Stimulated activated naive CD8-positive, alpha-beta T cell treated with anti-CD3 and anti-CD28 coated beads, Interleukin-15, Interleukin-2, amounts not matched to agents 100 ng/mL and 50 ng/mL, for 24 hours (primary cell): ENCODE data around the gene SRSF7.
A peak's percentile ranks its signal among the peaks of the same experiment; 100 is the strongest.
"Not testable (repeated sequence)": the region's sequence is repeated elsewhere in the genome, so short reads cannot be mapped to it uniquely, and the experiment has no call there.

Source experiments
- H3K27ac Mint-ChIP-seq: one replicate; pipeline ENCODE4 v1.8.0; 2021; ENCODE audit warnings: mild to moderate bottlenecking, mixed read lengths
- H3K27me3 Mint-ChIP-seq: one replicate; pipeline ENCODE4 v1.8.0; 2021; ENCODE audit warnings: mixed read lengths
- H3K36me3 Mint-ChIP-seq: one replicate; pipeline ENCODE4 v1.8.0; 2021; ENCODE audit warnings: low read depth, mixed read lengths
- H3K4me1 Mint-ChIP-seq: one replicate; pipeline ENCODE4 v1.8.0; 2021; ENCODE audit warnings: low read depth, mixed read lengths
- H3K4me3 Mint-ChIP-seq: one replicate; pipeline ENCODE4 v1.8.0; 2021; ENCODE audit warnings: mild to moderate bottlenecking, mixed read lengths
- H3K9me3 Mint-ChIP-seq: one replicate; pipeline ENCODE4 v1.8.0; 2021; ENCODE audit warnings: mixed read lengths

SRSF7 gene

DNA sequence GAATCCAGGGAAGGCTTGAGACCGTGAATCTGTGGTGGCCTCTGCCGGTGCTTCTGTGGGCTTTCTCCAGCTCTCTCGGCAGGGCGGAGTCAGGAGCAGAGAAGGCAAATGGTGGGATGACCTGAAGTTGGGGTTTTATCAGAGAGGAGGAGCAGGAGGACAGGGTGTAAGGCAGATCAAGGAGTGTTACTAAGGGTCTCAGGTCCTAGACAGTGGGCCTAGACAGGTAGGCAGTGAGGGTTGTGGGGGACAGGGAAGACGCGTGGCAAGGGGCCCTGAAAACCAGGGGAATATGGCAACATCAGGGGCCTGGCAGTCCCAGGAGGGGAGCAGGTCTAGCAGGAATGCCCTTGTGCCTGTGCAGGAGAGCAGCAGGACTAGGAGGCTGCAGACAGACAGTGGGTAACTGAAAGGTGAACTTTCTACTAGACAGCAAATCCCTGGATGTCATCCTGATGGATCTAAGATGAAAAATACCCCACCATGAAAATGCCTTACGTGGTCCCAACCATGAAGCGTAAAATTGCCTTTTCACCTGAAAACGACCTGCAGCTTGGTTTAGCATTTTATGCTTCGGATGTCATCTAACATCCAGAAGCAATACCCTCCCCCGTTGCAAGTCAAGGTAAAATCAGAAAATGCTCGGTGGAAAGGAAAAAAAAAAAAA, 42.1 kb downstream of the SRSF7 start:
- peaks cover 49% of the 10 kb centered on the region for H3K36me3 Mint-ChIP-seq
- no peaks in the 10 kb centered on the region for H3K27me3 Mint-ChIP-seq
- H3K27ac Mint-ChIP-seq, result peak overlapping the region; percentile 78
- peaks cover 61% of the 10 kb centered on the region for H3K4me1 Mint-ChIP-seq
- peak overlapping the region; percentile 57 for H3K4me3 Mint-ChIP-seq
- peaks cover 5% of the 10 kb centered on the region for H3K9me3 Mint-ChIP-seq

DNA sequence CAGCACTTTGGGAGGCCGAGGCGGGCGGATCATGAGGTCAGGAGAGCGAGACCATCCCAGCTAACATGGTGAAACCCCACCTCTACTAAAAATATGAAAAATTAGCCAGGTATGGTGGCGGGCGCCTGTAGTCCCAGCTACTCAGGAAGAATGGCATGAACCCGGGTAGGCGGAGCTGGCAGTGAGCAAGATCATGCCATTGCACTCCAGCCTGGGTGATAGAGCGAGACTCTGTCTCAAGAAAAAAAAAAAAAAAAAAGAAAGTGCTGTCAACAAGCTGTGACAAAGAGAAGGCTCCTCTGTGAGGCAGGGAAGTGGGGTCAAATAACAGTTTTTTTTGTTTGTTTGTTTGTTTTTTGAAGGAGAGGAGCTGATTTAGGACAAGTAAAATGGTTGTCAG, 42.7 kb downstream of the SRSF7 start:
- H3K9me3 Mint-ChIP-seq, H3K27me3 Mint-ChIP-seq: not testable (repeated sequence)
- Mint-ChIP-seq H3K4me3 (peak overlapping the region; percentile 57), H3K36me3 (peaks cover 48% of the 10 kb centered on the region), H3K27ac (peak overlapping the region; percentile 78), H3K4me1 (peaks cover 57% of the 10 kb centered on the region)

DNA sequence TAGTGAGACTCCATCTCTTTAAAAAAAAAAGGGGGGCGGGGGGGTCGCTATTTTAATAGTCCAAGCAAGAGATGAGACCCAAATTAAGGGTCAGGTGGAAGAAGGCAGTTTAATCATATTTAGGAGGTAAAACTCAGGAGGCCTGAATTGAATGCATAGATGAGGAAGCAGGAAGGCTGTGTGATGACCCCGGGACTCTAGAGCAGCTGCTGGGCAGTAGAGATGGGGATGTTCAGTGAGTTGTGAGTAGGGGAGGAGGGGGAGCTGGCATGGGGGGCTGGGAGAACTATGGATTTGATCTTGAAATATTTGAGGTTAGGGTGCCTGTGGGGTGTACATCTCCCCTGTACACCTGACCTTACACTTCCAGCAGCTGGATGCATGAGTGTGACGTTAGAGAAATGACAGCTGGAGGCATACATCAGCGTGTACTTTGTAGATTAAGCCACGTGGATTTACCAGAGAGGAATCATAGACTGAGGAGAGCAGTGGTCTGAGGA, 44.3 kb downstream of the SRSF7 start:
- Mint-ChIP-seq H3K36me3 (peaks cover 45% of the 10 kb centered on the region), H3K27me3 (no peaks in the 10 kb centered on the region), H3K4me3 (no peak overlapping the region), H3K4me1 (peaks cover 53% of the 10 kb centered on the region), H3K9me3 (peaks cover 5% of the 10 kb centered on the region), H3K27ac (peak overlapping the region; percentile 68)

DNA sequence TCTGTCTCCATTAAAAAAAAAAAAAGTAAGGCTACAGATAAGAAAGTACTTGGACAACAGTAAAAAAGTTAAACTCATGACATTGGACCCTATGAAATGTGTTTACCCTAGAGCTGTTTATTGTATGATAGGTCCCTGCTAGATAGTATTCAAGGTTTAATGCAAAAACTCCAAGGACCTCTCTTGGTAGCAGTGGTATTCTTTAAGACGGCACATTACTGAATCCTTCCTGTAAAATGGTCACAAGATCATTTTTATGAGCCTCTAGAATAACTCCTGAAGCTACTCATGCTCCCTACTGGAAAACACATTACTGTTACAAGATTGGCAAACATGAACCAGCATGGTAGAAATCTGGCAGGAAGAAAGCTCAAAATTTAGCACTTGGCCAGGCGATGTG, 46.5 kb downstream of the SRSF7 start:
- Mint-ChIP-seq H3K36me3 (peaks cover 43% of the 10 kb centered on the region), H3K9me3 (no peaks in the 10 kb centered on the region), H3K4me1 (peaks cover 60% of the 10 kb centered on the region), H3K4me3 (no peak overlapping the region), H3K27me3 (no peaks in the 10 kb centered on the region), H3K27ac (no peak overlapping the region)

DNA sequence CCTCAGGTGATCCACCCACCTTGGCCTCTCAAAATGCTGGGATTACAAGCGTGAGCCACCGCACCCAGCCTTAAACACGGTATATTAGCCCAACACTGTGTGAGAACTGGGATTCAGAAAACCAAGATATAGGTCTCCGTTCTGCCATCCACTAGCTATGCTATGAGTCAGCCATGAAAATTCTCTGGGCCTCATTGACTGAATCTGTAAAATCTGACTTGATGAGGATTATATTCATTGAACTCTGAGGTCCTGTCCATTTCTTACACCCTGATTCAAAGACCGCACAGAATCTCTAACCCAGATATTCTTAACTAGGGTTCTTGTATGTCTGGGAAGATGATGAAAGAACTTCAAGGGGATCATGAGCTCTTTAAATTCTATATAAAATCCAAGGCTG, 47.8 kb downstream of the SRSF7 start:
- Mint-ChIP-seq H3K4me1 (peaks cover 52% of the 10 kb centered on the region), H3K36me3 (peaks cover 46% of the 10 kb centered on the region)
- not testable (repeated sequence) for H3K9me3 Mint-ChIP-seq, H3K27me3 Mint-ChIP-seq, H3K27ac Mint-ChIP-seq, H3K4me3 Mint-ChIP-seq

DNA sequence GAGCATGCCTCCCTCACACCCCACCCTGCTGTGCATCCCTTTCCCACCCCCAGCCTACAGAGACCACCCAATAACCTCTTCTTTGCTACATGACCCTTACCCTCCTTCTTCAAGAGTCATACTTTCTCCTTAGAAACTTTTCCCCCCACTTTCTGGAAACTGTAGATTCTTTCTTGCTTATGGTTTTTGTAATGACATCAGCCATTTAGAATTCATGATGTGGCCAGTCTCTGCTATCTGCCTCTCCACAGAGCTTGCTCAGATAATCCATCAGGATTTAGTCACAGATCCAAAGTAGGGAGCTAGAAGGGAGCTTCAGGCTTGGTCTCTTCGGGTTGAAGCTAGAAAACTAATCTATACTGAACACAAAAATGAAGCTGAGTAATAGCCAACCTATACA, 48.7 kb downstream of the SRSF7 start:
- peak overlapping the region; percentile 60 for H3K4me3 Mint-ChIP-seq
- H3K27ac Mint-ChIP-seq, result peak overlapping the region; percentile 82
- peaks cover 48% of the 10 kb centered on the region for H3K36me3 Mint-ChIP-seq
- peaks cover 55% of the 10 kb centered on the region for H3K4me1 Mint-ChIP-seq
- H3K9me3 Mint-ChIP-seq, result no peaks in the 10 kb centered on the region
- no peaks in the 10 kb centered on the region for H3K27me3 Mint-ChIP-seq

DNA sequence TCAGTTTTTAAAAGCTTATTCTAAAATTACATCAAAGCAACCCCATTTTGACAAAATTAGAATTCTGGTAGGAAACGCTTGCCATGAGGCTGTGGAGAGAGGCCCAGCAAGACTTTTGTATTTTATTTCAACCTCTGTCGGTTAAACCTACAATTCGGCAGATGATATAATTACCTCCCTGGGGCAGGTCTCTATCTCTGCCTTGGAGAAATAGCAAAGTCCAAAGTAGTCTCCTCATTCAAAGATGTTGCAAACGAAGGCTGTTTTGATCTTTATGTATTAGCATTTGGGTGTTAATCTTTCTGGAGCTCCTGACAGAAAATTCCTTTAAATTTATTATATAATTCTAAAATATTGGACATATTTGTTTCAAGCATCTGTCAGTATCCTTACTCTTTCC, 49.6 kb downstream of the SRSF7 start:
- H3K4me3 Mint-ChIP-seq, result peak overlapping the region; percentile 21
- H3K36me3 Mint-ChIP-seq, result peaks cover 47% of the 10 kb centered on the region
- peak overlapping the region; percentile 91 for H3K27ac Mint-ChIP-seq
- H3K27me3 Mint-ChIP-seq, result no peaks in the 10 kb centered on the region
- H3K4me1 Mint-ChIP-seq, result peaks cover 55% of the 10 kb centered on the region
- no peaks in the 10 kb centered on the region for H3K9me3 Mint-ChIP-seq

DNA sequence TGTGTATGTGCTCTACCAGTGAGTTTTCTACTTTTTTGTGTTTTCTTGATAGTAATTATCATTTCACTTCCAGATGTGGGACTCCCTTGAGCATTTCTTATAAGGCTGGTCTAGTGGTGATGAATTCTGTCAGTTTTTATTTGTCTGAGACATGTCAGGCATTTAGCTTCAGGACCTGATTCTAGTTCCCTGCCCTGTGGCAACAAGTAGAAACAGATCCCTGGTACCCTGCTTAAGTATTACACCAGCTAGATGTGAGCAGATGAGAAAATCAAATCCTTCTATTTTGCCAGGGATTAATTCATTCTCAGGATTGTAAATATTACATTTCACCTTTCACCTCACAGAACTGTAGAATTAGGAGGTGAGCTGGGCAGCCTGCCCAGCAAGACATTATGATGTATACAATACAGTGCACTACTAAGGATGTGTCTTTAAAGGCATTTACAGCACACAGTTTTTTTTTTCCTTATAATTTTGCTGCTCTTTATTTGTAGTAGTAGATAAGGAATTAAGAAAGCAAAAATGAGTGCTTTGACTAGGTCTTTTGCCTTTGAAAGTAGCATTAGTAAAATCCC, 50.2 kb downstream of the SRSF7 start:
- Mint-ChIP-seq H3K27ac (peak overlapping the region; percentile 91), H3K9me3 (no peaks in the 10 kb centered on the region), H3K4me3 (peak overlapping the region; percentile 18), H3K4me1 (peaks cover 58% of the 10 kb centered on the region), H3K27me3 (no peaks in the 10 kb centered on the region), H3K36me3 (peaks cover 50% of the 10 kb centered on the region)

DNA sequence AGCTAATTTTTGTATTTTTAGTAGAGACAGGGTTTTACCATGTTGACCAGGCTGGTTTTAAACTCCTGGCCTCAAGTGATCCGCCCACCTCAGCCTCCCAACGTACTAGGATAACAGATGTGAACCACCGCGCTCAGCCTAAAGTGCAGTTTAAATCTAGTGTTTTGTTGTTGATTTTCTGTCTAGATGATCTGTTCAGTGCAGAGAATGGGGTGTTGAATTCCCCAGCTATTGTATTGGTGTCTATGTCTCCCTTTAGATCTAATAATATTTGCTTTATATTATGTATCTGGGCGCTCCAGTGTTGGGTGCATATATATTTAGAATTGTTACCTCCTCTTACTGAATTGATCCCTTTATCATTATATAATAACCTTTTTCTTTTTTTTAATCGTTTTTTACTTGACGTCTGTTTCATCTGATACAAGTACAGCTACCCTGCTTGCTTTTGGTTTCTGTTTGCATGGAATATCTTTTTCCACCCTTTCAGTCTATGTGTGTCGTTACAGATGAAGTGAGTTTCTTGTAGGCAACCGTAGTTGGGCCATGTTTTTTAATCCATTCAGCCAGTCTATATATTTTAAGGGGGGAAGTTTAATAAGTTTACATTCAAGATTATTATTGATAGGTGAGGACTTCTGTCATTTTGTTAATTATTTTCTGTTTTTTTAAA, 50.9 kb downstream of the SRSF7 start:
- Mint-ChIP-seq H3K36me3 (peaks cover 52% of the 10 kb centered on the region), H3K27ac (peak overlapping the region; percentile 91)

DNA sequence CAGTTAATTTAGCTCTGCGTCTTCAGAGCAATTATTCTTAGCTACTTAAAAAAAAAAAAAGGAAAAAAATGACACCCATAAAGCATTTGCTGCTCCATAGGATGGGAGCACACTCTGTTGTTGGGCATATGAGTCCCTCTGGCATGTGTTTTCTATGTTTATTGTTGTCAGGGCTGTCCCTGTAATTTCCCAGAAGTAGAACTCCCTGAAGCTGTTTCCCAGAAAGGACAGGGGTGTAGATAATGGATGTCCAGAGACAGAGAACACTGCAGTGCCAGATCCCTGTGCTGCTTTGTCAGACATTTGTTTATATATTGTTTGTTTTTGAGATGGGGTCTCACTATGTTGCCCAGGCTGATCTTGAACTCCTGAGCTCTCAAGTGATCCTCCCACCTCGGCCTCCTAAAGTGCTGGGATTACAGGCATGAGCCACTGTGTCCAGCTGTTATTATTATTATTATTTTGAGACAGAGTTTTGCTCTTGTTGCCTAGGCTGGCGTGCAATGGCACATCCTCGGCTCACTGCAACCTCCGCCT, 52.6 kb downstream of the SRSF7 start:
- H3K27ac Mint-ChIP-seq, result no peak overlapping the region

More for the DNA sequence above, 50.9 kb downstream of the SRSF7 start:
- peaks cover 58% of the 10 kb centered on the region for H3K4me1 Mint-ChIP-seq
- H3K4me3 Mint-ChIP-seq, result peak overlapping the region; percentile 18
- no peaks in the 10 kb centered on the region for H3K27me3 Mint-ChIP-seq
- H3K9me3 Mint-ChIP-seq, result no peaks in the 10 kb centered on the region

DNA sequence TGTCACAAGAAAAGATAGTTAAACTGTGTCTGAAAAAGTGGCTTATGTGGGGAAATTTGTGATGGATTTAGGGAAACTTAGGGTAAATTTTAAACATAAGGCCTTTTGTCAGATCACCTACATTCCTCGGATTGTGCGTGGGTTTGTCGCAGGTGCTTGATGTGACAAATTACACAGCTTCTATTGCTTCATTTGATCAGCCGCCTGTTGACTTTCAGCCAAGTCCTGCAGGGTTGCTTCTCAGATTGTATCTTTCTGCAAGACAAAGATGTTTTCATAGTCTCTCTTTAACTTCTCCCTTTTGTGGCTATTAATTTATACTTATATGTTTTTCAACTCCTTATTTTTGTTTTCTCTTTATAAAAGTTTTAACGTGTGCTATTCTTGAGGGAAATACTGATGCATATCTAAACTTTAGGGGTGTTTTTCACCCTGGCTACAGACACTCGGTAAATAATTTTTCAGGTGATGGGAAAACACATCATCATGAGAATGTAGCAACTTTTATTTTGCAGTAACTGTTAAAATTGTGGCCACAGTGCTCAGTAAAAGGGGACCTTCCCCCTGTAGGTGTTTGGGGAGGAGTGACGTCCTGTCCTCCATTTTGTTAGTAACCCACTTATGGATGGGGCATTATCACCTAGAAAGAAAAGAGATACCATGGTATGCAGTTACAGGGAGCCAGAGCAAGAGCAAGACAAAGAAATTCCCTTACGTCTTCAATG, 53.9 kb downstream of the SRSF7 start:
- Mint-ChIP-seq H3K27me3 (no peaks in the 10 kb centered on the region), H3K4me3 (peak overlapping the region; percentile 17), H3K36me3 (peaks cover 58% of the 10 kb centered on the region), H3K27ac (peak overlapping the region; percentile 87), H3K9me3 (no peaks in the 10 kb centered on the region), H3K4me1 (peaks cover 71% of the 10 kb centered on the region)

More for the DNA sequence above, 52.6 kb downstream of the SRSF7 start:
- Mint-ChIP-seq H3K4me3 (no peak overlapping the region), H3K27me3 (no peaks in the 10 kb centered on the region), H3K4me1 (peaks cover 66% of the 10 kb centered on the region), H3K9me3 (no peaks in the 10 kb centered on the region), H3K36me3 (peaks cover 55% of the 10 kb centered on the region)
